HepG2 (cell line): ENCODE results near the gene CELSR2. TPM values are rescaled to one million over a fixed set of nuclear protein-coding genes. Genes with fewer than 3 reads are reported as not detected.
A peak's percentile ranks its signal among the peaks of the same experiment; 100 is the strongest.

ENCODE experiments used
- ARNT ChIP-seq: fragments of 450-650 bp; IDR thresholded peaks from 2 replicates; pipeline ENCODE4 v1.6.1; 2017
- BRD4 ChIP-seq: sonication (generic); formaldehyde crosslinking; IDR thresholded peaks from 2 replicates; pipeline ENCODE4 v1.4.0; 2020; ENCODE audit warnings: missing genetic modification reagents
- DNMT3B ChIP-seq: conservative IDR thresholded peaks from 2 replicates; pipeline ENCODE4 v1.6.1; 2016; ENCODE audit warnings: missing biosample characterization, control low read depth
- ETV6 ChIP-seq: sonication (generic); formaldehyde crosslinking; conservative IDR thresholded peaks from 2 replicates; pipeline ENCODE4 v1.4.0; 2020; ENCODE audit warnings: missing genetic modification reagents
- GFI1 ChIP-seq: sonication (generic); formaldehyde crosslinking; IDR thresholded peaks from 2 replicates; pipeline ENCODE4 v1.5.0; 2020; ENCODE audit warnings: missing genetic modification reagents, mild to moderate bottlenecking, borderline replicate concordance
- GZF1 ChIP-seq: sonication (generic); formaldehyde crosslinking; IDR thresholded peaks from 2 replicates; pipeline ENCODE4 v1.5.1; 2020; ENCODE audit warnings: mild to moderate bottlenecking, missing genetic modification reagents
- JUN ChIP-seq: sonication (generic); formaldehyde crosslinking; IDR thresholded peaks from 2 replicates; pipeline ENCODE4 v1.4.0; 2020; ENCODE audit warnings: mild to moderate bottlenecking, missing genetic modification reagents
- JUND ChIP-seq: sonication (generic); formaldehyde crosslinking; IDR thresholded peaks from 2 replicates; pipeline ENCODE4 v1.8.0; 2022; ENCODE audit warnings: mild to moderate bottlenecking, missing genetic modification reagents
- KDM6A ChIP-seq: IDR thresholded peaks from 2 replicates; pipeline ENCODE4 v1.6.1; 2016; ENCODE audit warnings: low read depth
- NFYC ChIP-seq: IDR thresholded peaks from 2 replicates; pipeline ENCODE4 v1.6.1; 2016; ENCODE audit warnings: missing genetic modification reagents, missing compliant biosample characterization
- NKX3-1 ChIP-seq: sonication (generic); formaldehyde crosslinking; IDR thresholded peaks from 2 replicates; pipeline ENCODE4 v1.5.0; 2020; ENCODE audit warnings: missing genetic modification reagents
- RBAK ChIP-seq: sonication (generic); formaldehyde crosslinking; IDR thresholded peaks from 2 replicates; pipeline ENCODE4 v1.5.1; 2020; ENCODE audit warnings: mild to moderate bottlenecking, missing genetic modification reagents
- REXO4 ChIP-seq: sonication (generic); formaldehyde crosslinking; IDR thresholded peaks from 2 replicates; pipeline ENCODE4 v1.8.0; 2022; ENCODE audit warnings: missing genetic modification reagents, mild to moderate bottlenecking, borderline replicate concordance
- SMARCC2 ChIP-seq: fragments of 450-650 bp; IDR thresholded peaks from 2 replicates; pipeline ENCODE4 v1.6.1; 2017; ENCODE audit warnings: antibody characterized with exemption, mild to moderate bottlenecking
- ZNF232 ChIP-seq: sonication (generic); formaldehyde crosslinking; IDR thresholded peaks from 2 replicates; pipeline ENCODE4 v1.4.0; 2020; ENCODE audit warnings: missing genetic modification reagents, borderline replicate concordance
- ZNF451 ChIP-seq: sonication (generic); formaldehyde crosslinking; IDR thresholded peaks from 2 replicates; pipeline ENCODE4 v1.5.0; 2020; ENCODE audit warnings: mild to moderate bottlenecking, missing genetic modification reagents
- polyA plus RNA-seq, 8 experiments: library from polyadenylated mRNA; depleted of rRNA in 3 of 8; stranded (reverse) in 7 of 8; unstranded in 1 of 8; fragments of >200 nt; fragmentation: Illumina TruSeq in 4 of 8; extraction: Trizol in 4 of 8; gene quantifications; 2 replicates each; pipeline versions ENCODE4 v1.2.1 to v1.2.3, GENCODE V29; 2011 to 2016; ENCODE audit warnings: low read depth in 4 of 8, missing spikeins in 1 of 8, mixed read lengths in 1 of 8; ENCODE audit not compliant: insufficient read depth in 1 of 8
- total RNA-seq, 5 experiments: library from RNA; depleted of rRNA; stranded (reverse); fragments of >200 nt; fragmentation: Illumina TruSeq; extraction: Trizol; gene quantifications; 2 replicates each; pipeline ENCODE4 v1.2.3, GENCODE V29; 2016; ENCODE audit warnings: low read depth in 1 of 5
- TF ChIP-seq, protein P1 (sequence below), 2 experiments: sonication (generic) in 1 of 2; formaldehyde crosslinking in 1 of 2; IDR thresholded peaks; 2 replicates each; pipeline versions ENCODE4 v1.4.0 to v1.6.1; 2018 to 2020; ENCODE audit warnings: missing genetic modification reagents in 2 of 2, borderline replicate concordance in 1 of 2, low read depth in 1 of 2, mild to moderate bottlenecking in 1 of 2, missing biosample characterization in 1 of 2
- TF ChIP-seq, protein P2 (sequence below): IDR thresholded peaks from 2 replicates; pipeline ENCODE4 v1.6.1; 2016; ENCODE audit warnings: low read depth, missing genetic modification reagents, missing compliant biosample characterization
- TF ChIP-seq, protein P3 (sequence below), 2 experiments: fragments of 450-650 bp in 1 of 2; sonication (generic) in 1 of 2; formaldehyde crosslinking; IDR thresholded peaks; 2 replicates each; pipeline versions ENCODE4 v1.5.0 to v1.8.0; 2020 to 2022; ENCODE audit warnings: mild to moderate bottlenecking in 1 of 2, missing genetic modification reagents in 1 of 2

Gene CELSR2
- total and polyA plus RNA-seq, 2 of the 13 experiments (the other 11 are each of a cell fraction or from before 2014, with no cell fraction given): 4.0 to 6.6 TPM

DNA sequence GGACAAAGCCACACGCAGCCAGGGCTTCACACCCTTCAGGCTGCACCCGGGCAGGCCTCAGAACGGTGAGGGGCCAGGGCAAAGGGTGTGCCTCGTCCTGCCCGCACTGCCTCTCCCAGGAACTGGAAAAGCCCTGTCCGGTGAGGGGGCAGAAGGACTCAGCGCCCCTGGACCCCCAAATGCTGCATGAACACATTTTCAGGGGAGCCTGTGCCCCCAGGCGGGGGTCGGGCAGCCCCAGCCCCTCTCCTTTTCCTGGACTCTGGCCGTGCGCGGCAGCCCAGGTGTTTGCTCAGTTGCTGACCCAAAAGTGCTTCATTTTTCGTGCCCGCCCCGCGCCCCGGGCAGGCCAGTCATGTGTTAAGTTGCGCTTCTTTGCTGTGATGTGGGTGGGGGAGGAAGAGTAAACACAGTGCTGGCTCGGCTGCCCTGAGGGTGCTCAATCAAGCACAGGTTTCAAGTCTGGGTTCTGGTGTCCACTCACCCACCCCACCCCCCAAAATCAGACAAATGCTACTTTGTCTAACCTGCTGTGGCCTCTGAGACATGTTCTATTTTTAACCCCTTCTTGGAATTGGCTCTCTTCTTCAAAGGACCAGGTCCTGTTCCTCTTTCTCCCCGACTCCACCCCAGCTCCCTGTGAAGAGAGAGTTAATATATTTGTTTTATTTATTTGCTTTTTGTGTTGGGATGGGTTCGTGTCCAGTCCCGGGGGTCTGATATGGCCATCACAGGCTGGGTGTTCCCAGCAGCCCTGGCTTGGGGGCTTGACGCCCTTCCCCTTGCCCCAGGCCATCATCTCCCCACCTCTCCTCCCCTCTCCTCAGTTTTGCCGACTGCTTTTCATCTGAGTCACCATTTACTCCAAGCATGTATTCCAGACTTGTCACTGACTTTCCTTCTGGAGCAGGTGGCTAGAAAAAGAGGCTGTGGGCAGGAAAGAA, 25.5 kb downstream of the CELSR2 start (continued):
- TF ChIP-seq ETV6: 0 out of 2 replicates have a peak, but pooled peaks have one; percentile 11
- TF ChIP-seq NFYC (CRISPR knock-in tag): peak; percentile 46
- peak; percentile 25; the same call in 1 of the 2 replicates for TF ChIP-seq GFI1 (CRISPR knock-in tag)
- 0 out of 2 replicates have a peak, but pooled peaks have one; percentile 39 for TF ChIP-seq ZNF232 (CRISPR knock-in tag)
- 0 out of 2 replicates have a peak, but pooled peaks have one; percentile 20 for TF ChIP-seq GZF1 (CRISPR knock-in tag)
- TF ChIP-seq, protein P1, sequence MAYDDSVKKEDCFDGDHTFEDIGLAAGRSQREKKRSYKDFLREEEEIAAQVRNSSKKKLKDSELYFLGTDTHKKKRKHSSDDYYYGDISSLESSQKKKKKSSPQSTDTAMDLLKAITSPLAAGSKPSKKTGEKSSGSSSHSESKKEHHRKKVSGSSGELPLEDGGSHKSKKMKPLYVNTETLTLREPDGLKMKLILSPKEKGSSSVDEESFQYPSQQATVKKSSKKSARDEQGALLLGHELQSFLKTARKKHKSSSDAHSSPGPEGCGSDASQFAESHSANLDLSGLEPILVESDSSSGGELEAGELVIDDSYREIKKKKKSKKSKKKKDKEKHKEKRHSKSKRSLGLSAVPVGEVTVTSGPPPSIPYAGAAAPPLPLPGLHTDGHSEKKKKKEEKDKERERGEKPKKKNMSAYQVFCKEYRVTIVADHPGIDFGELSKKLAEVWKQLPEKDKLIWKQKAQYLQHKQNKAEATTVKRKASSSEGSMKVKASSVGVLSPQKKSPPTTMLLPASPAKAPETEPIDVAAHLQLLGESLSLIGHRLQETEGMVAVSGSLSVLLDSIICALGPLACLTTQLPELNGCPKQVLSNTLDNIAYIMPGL (CRISPR knock-in tag; IDR thresholded peaks at IDR 0.05; ENCODE audit: borderline replicate concordance in 1 of 2, low read depth in 1 of 2): no peak
- TF ChIP-seq JUN (CRISPR knock-in tag): no peak
- no peak for TF ChIP-seq DNMT3B (CRISPR knock-in tag)
- TF ChIP-seq SMARCC2: no peak
- peak; percentile 49; the same call in 1 of the 2 replicates for TF ChIP-seq BRD4 (CRISPR knock-in tag)
- TF ChIP-seq, protein P2, sequence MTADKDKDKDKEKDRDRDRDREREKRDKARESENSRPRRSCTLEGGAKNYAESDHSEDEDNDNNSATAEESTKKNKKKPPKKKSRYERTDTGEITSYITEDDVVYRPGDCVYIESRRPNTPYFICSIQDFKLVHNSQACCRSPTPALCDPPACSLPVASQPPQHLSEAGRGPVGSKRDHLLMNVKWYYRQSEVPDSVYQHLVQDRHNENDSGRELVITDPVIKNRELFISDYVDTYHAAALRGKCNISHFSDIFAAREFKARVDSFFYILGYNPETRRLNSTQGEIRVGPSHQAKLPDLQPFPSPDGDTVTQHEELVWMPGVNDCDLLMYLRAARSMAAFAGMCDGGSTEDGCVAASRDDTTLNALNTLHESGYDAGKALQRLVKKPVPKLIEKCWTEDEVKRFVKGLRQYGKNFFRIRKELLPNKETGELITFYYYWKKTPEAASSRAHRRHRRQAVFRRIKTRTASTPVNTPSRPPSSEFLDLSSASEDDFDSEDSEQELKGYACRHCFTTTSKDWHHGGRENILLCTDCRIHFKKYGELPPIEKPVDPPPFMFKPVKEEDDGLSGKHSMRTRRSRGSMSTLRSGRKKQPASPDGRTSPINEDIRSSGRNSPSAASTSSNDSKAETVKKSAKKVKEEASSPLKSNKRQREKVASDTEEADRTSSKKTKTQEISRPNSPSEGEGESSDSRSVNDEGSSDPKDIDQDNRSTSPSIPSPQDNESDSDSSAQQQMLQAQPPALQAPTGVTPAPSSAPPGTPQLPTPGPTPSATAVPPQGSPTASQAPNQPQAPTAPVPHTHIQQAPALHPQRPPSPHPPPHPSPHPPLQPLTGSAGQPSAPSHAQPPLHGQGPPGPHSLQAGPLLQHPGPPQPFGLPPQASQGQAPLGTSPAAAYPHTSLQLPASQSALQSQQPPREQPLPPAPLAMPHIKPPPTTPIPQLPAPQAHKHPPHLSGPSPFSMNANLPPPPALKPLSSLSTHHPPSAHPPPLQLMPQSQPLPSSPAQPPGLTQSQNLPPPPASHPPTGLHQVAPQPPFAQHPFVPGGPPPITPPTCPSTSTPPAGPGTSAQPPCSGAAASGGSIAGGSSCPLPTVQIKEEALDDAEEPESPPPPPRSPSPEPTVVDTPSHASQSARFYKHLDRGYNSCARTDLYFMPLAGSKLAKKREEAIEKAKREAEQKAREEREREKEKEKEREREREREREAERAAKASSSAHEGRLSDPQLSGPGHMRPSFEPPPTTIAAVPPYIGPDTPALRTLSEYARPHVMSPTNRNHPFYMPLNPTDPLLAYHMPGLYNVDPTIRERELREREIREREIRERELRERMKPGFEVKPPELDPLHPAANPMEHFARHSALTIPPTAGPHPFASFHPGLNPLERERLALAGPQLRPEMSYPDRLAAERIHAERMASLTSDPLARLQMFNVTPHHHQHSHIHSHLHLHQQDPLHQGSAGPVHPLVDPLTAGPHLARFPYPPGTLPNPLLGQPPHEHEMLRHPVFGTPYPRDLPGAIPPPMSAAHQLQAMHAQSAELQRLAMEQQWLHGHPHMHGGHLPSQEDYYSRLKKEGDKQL (CRISPR knock-in tag): no peak
- TF ChIP-seq ARNT: no peak
- peak; percentile 75 for TF ChIP-seq KDM6A
- no peak for TF ChIP-seq ZNF451
- TF ChIP-seq JUND: no peak
- TF ChIP-seq, protein P3, sequence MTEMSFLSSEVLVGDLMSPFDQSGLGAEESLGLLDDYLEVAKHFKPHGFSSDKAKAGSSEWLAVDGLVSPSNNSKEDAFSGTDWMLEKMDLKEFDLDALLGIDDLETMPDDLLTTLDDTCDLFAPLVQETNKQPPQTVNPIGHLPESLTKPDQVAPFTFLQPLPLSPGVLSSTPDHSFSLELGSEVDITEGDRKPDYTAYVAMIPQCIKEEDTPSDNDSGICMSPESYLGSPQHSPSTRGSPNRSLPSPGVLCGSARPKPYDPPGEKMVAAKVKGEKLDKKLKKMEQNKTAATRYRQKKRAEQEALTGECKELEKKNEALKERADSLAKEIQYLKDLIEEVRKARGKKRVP (CRISPR knock-in tag; IDR thresholded peaks at IDR 0.05): no peak
- TF ChIP-seq NKX3-1 (CRISPR knock-in tag): 0 out of 2 replicates have a peak, but pooled peaks have one; percentile 36
- TF ChIP-seq REXO4 (CRISPR knock-in tag): no peak
- TF ChIP-seq RBAK (CRISPR knock-in tag): no peak
